HG03469 (cell line): ENCODE measurements around the gene HEMK1.

ENCODE experiments used
- ATAC-seq: cut with Tn5 transposase; IDR thresholded peaks from one replicate; pipeline ENCODE4 v1.9.1; 2021; ENCODE audit warnings: mild to moderate bottlenecking, moderate library complexity, moderate number of reproducible peaks; ENCODE audit not compliant: unreplicated experiment

Gene HEMK1

DNA sequence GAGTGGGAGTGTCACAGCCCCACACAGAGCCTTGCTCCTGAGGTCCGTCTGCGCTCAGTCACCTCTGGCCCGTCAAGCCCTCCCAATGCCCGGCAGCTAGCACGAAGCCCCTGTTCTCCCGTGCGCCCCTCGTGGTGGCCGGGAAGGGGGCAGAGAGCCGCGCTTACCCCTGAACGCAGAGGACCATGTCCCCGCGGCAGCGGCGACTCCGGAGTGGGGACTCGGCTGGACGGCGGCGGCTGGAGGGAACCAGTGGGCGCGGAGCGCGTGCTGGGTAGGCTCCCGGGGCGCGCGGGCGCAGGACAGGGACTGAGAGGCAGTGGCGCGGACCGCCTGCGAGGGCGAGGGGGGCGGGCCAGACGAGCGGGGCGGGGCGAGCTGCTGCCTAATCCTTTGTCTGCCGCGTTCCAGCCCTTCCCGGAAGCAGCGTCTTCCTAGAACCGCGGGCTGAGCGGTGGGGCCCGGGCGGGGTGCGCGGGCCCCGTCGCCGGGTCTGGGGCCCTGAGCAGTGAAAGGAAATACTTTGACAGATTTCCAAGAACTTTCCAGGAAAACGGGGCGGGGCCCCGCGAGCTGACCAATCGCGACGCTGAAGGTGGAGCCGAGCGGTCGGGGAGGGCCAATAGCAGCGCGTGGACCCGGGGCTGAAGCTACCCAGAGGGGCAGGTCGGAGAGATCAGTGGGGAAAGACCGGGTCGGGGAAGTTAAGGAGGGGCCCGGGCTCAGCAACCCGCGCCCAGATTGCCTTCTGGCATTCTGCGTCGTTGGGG is 42.3 kb downstream of the HEMK1 start, which contains the start of gene CISH:
Gene CISH, minus strand, starts transcription at position 311 of the 770 bp plus-strand sequence. Its CDS starts 124 bp downstream, at position 187.
- ATAC-seq: peak; percentile 36

DNA sequence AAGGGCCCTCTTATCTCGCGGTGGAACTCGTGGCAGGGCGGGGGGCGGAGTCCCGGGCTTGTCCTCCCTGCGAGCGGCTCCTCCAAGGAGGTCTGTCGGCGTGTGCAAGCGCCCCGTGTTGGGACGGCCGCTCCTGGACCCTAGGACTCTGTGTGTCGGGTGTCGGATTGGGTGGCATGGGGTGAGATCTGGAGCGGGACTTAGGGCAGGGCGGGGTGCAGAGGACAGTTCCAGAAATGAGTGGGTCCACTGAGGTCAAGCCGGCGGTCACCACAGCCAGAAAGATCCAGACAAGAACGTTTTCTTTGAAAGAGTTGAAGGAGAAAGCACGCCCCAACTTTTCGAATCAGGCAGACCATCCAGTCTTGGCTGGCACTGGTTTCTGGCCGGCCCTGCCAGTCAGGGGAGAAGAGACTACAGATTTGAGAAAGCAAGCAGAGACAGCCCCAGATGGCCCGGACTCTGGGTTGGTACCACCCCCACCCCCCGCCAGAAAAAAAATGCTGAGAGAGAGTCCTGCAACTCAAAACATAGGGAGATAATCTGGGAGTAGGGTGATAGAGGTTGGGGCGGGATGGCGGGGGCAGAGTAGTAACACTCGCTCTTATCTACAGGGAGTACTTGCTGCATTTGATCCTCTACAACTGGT is 43.0 kb downstream of the HEMK1 start:
- ATAC-seq: no peak

DNA sequence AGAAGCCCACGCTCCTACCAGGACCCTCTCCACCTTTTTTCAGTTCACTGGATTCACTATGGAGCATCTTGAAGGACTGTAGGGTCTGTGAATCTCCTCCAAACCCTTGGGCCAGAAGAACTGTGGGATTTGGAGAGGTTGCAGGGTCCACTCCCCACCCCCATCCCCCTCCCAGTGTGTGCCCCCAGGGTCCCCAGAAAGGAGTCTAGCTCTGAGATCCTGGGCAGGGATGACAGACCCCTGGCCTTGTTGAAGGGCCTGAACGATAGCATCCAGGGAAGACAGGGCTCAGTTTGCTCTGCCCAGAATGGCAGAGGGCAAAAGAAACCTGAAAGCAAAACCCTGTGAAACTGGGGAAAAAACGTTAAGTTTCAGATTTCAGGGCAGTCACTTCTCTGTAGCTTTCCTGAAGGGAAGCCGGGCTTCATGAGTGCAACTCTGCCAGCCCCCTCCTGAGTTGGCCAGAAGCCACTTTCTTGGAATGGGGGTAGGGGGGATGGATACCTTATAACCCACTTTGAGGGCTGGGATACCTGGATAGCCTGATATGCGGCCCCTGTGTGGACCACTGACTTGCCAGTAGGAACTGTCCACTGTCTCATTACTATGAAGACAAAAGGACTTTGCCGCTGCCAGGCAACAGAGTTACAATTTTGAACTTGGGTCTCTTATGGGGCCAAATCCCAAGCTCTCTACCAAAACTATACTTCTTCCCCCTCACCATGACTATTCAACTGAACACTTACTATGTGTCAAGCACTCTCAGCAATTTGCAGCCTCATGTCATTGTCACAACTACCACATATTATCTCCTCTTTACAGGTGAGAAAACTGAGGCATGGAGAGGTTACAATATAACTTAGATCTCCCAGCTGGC is 43.9 kb downstream of the HEMK1 start:
- no peak for ATAC-seq

- no peak for ATAC-seq
Observed at GRCh38 chr3:50615190-50615589, 45.9 kb downstream of the HEMK1 start.

- no peak for ATAC-seq
Observed at GRCh38 chr3:50616003-50616769, 46.9 kb downstream of the HEMK1 start.

GRCh38 chr3:50616770-50617095 is 47.4 kb downstream of the HEMK1 start:
- peak; percentile 60 for ATAC-seq

DNA sequence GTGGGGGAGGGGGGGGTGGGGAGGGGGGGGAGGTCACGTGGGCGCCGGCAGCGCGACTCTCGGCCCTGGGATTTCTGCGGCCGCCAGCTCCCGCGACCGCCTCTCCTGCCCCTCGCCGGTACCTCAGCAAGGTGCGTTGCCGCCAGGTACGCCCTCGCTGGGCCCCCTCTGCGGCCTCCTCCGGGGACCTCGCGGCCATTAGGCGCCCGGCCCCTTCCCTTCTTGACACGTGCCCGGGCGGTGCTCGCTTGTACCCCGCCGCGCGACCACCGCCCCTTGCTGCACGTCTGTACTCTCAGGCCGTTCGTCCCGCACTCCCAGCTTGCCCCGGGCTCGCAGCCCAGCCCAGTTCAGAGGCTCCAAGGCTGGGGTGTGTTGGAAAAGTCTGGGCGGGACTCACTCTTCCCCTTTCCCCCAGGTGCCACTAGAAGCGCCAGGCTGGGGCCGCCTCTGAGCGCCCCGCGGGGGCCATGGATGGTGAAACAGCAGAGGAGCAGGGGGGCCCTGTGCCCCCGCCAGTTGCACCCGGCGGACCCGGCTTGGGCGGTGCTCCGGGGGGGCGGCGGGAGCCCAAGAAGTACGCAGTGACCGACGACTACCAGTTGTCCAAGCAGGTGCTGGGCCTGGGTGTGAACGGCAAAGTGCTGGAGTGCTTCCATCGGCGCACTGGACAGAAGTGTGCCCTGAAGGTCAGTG is 47.9 kb downstream of the HEMK1 start, which contains the start of gene MAPKAPK3:
Gene MAPKAPK3, plus strand, starts transcription at position 56 of the 696 bp plus-strand sequence. Its CDS starts 415 bp downstream, at position 471.
- no peak for ATAC-seq

- no peak for ATAC-seq
Observed at GRCh38 chr3:50617911-50618481, 48.7 kb downstream of the HEMK1 start.

- no peak for ATAC-seq
Observed at GRCh38 chr3:50620420-50620819, 51.1 kb downstream of the HEMK1 start.

DNA sequence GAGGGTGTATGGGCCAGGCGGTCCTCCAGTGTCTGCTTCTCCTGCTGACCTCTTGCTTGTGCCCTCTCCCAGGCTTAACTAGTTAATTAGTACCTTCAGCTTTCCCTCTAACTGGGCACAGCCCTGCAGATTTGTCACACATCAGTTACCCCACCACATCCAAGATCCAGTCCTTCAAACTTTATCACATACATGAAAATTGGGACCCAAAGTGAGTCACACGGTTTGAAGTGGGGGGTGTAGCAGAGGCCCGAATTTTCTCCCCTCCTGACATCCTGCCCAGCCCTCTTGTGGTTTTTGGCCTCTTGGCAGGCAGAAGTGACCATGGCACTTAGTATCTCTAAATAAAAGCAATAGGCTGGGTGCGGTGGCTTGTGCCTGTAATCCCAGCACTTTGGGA is 51.5 kb downstream of the HEMK1 start:
- ATAC-seq: no peak

- no peak for ATAC-seq
Observed at GRCh38 chr3:50622881-50623280, 53.6 kb downstream of the HEMK1 start.

DNA sequence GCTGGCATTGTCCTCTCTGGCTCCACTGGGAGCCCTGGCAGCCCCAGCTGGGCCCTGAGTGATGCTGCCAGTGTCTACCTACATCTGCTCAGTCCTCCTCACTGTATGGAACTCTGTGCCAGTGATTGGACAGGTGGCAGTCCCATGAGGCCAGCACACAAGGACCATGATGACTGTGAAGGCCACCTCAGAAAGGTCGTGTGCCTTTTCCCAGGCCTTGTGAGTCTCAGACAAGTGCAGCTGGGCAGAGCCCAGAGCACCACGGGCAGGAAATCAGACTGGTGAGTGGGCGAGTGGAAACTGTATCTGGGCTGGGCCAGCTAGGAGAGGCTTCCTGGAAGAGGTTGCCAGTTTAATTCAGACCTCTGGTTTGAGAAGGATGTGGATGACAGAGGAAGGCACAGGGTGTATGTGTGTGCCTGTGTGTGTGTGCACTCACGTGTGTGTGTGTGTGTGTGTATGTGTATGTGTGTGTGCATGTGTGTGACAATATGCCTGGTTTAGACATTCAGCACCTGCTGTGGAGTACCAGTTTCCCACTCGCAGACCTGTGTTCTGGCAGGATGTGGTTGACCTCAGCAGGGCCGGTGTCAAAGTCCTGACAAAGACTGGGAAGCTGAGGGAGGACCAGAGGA is 54.6 kb downstream of the HEMK1 start:
- ATAC-seq: peak; percentile 42

GRCh38 chr3:50624634-50625033 is 55.3 kb downstream of the HEMK1 start:
- no peak for ATAC-seq

DNA sequence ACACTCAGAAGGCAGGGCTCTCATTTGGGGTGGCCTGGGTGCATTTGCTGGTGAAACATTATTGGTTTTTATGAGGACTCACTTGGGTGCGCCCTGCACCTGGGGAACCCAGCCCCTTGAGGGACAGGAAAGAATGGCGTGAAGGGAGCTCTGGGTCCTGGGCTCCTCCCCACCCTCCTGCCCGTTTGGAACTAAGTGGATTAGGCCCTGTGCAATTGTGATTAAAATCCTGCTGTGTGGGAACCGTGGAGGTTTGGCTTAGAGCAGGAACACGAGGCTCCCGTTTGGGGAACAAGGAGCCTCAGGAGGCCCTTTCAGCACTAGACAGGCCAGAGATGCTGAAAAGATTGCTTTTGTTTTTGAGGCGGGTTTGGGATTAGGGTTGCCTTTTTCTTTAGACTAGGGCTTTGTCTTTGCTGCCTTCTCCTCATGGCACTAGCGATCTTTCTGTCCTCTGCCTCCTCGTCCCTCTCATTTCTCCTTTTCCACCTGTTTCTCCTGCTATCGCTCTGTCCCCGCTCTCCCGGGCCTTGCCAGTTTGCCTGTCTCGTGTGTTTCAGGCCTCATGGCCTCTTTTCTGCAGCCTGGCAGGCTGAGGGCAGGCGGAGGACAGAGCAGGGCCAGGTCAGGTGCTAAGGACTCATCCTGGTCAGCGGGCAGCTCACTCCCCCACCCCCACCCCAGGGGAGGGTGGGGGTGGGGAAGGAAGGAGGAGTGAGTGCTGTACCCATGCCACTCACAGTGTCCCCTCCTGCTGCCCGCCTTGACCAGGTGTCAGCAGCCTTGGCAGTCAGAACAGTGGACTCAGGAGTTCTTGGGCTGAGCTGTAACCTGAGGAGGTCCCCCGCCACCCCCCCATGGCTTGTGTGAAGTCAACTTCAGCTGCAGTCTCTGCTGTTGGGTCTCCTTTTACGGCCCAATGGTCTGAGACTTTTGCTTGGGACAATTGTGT is 56.2 kb downstream of the HEMK1 start:
- ATAC-seq: no peak

GRCh38 chr3:50626401-50626800 is 57.1 kb downstream of the HEMK1 start:
- ATAC-seq: no peak

DNA sequence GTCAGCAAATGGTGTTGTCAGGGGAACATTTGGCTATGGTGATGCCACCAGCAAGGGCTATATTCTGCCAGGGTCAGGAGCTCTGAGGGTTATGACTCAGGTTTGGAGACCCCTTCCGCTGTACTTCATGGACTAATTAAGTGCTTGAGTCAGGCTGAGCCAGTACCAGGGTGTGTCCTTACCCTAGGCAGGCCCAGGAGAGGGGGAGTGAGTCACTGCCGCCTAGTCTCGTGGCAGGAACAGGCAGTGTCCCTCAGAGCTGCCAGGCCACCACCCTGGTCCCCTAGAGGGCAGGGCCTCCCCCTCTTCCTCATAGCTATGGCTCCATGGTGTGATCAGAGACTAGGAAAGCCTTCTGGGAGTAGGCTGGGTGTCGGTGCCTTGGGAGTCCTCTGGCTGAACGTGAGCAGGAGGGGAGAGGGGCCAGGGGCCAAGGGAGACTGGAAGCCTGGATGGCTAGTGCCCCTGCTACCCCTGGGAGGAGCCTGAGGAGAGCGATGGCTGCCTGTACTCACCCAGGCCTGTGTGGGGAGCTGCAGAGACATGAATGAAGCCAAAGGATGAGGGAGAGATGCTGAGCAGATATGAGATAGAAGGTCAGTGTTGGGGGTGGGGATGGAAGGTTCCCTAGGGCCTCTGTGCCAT is 58.2 kb downstream of the HEMK1 start:
- no peak for ATAC-seq

- no peak for ATAC-seq
Observed at GRCh38 chr3:50628601-50629000, 59.3 kb downstream of the HEMK1 start.

- no peak for ATAC-seq
Observed at GRCh38 chr3:50630394-50630793, 61.1 kb downstream of the HEMK1 start.
